NCI-H345 treated with DMSO at 0.1 percent for 48 hours (cell line): Measurements from ENCODE around the gene SNAI3.

ENCODE experiments used
- DNase-seq: peaks from one replicate; lab custom pipeline; 2025; ENCODE audit not compliant: unreplicated experiment; lab: John Stamatoyannopoulos, UW

SNAI3 gene

GRCh38 chr16:88691924-88692560, 5.7 kb upstream of the SNAI3 start:
- no peak for DNase-seq

GRCh38 chr16:88691129-88691813, 5.0 kb upstream of the SNAI3 start:
- no peak for DNase-seq

- no peak for DNase-seq
Observed at GRCh38 chr16:88690341-88691128, 4.2 kb upstream of the SNAI3 start.

- DNase-seq = peak; percentile 71
Observed at GRCh38 chr16:88688013-88688778, 1.9 kb upstream of the SNAI3 start.

- no peak for DNase-seq
Observed at GRCh38 chr16:88687676-88688012, 1.3 kb upstream of the SNAI3 start.

GRCh38 chr16:88687254-88687576, 908 bp upstream of the SNAI3 start:
- DNase-seq = no peak

GRCh38 chr16:88686062-88686438, 257 bp downstream of the SNAI3 start:
- DNase-seq = peak; percentile 27

- no peak for DNase-seq
Observed at GRCh38 chr16:88685156-88686061, 898 bp downstream of the SNAI3 start.

- DNase-seq = no peak
Observed at GRCh38 chr16:88684569-88685155, 1.6 kb downstream of the SNAI3 start.

GRCh38 chr16:88681709-88682451, 4.4 kb downstream of the SNAI3 start:
- no peak for DNase-seq

GRCh38 chr16:88681084-88681680, 5.1 kb downstream of the SNAI3 start:
- DNase-seq = no peak

- DNase-seq = no peak
Observed at GRCh38 chr16:88680554-88681083, 5.7 kb downstream of the SNAI3 start.

- DNase-seq = no peak
Observed at GRCh38 chr16:88678224-88678979, 7.9 kb downstream of the SNAI3 start.

- DNase-seq = no peak
Observed at GRCh38 chr16:88677721-88678120, 8.6 kb downstream of the SNAI3 start.

- no peak for DNase-seq
Observed at GRCh38 chr16:88676502-88677242, 9.6 kb downstream of the SNAI3 start.

- DNase-seq = no peak
Observed at GRCh38 chr16:88673716-88674379, 12.5 kb downstream of the SNAI3 start.

GRCh38 chr16:88672776-88673175, 13.5 kb downstream of the SNAI3 start:
- no peak for DNase-seq
